Measurements from ENCODE around the gene GGTLC1.
"Not testable (repeated sequence)": the region's sequence is repeated elsewhere in the genome, so short reads cannot be mapped to it uniquely, and the experiment has no call there.

DNA sequence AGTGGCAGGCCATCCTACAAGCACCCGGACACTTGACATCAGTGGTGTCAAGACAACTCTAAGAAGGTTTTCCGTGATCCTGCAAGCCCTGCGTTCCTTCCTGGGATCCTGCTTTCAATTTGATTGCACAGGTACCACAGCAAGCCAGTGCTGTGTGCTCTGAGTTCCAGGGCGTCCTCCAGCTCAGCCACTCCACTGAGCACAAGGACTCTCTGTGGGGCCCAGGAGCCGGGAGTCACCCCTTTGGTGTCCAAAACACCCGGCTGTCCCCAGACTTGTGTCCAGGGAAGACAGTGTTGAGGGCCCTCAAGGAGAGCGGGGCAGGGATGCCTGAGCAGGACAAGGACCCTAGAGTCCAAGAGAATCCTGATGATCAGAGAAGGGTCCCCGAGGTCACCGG is 387 bp upstream of the GGTLC1 start:
- TF ChIP-seq, protein P1, sequence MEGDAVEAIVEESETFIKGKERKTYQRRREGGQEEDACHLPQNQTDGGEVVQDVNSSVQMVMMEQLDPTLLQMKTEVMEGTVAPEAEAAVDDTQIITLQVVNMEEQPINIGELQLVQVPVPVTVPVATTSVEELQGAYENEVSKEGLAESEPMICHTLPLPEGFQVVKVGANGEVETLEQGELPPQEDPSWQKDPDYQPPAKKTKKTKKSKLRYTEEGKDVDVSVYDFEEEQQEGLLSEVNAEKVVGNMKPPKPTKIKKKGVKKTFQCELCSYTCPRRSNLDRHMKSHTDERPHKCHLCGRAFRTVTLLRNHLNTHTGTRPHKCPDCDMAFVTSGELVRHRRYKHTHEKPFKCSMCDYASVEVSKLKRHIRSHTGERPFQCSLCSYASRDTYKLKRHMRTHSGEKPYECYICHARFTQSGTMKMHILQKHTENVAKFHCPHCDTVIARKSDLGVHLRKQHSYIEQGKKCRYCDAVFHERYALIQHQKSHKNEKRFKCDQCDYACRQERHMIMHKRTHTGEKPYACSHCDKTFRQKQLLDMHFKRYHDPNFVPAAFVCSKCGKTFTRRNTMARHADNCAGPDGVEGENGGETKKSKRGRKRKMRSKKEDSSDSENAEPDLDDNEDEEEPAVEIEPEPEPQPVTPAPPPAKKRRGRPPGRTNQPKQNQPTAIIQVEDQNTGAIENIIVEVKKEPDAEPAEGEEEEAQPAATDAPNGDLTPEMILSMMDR (IDR thresholded peaks at IDR 0.05; ENCODE audit: low read depth, low read length), result not testable (repeated sequence)
- TF ChIP-seq POLR2A (IDR thresholded peaks at IDR 0.05; ENCODE audit: extremely low read depth, insufficient read length), result not testable (repeated sequence)
